22Rv1 (cell line): ENCODE results near the gene RPN2.

Experiments used
- ZFX ChIP-seq: fragments of 450-650 bp; IDR thresholded peaks from 2 replicates; pipeline ENCODE4 v1.6.1; 2017; ENCODE audit warnings: antibody characterized with exemption, borderline replicate concordance
- TF ChIP-seq, protein P1 (sequence below): fragments of 450-650 bp; IDR thresholded peaks from 2 replicates; pipeline ENCODE4 v1.5.1; 2017; ENCODE audit warnings: mild to moderate bottlenecking

DNA sequence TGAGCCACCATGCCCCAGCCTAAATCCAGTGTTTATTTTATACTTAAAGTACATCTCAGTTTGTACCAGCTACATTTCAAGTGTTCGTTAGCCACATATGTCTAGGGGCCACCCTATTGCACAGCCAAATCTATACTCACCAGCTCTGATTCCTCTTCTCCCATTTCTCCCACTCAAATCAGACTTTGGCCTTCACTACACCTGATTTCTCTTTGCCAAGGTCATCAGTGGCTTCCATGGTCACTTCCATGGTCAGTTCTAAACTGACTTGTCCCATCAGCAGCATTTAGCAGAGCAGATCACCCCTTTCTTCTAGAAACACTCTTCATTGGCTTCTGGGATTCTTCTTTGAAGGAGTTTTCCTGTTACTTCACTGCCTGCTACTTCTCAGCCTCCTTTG, 68.4 kb downstream of the RPN2 start:
- TF ChIP-seq, protein P1, sequence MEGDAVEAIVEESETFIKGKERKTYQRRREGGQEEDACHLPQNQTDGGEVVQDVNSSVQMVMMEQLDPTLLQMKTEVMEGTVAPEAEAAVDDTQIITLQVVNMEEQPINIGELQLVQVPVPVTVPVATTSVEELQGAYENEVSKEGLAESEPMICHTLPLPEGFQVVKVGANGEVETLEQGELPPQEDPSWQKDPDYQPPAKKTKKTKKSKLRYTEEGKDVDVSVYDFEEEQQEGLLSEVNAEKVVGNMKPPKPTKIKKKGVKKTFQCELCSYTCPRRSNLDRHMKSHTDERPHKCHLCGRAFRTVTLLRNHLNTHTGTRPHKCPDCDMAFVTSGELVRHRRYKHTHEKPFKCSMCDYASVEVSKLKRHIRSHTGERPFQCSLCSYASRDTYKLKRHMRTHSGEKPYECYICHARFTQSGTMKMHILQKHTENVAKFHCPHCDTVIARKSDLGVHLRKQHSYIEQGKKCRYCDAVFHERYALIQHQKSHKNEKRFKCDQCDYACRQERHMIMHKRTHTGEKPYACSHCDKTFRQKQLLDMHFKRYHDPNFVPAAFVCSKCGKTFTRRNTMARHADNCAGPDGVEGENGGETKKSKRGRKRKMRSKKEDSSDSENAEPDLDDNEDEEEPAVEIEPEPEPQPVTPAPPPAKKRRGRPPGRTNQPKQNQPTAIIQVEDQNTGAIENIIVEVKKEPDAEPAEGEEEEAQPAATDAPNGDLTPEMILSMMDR, result no peak
- TF ChIP-seq ZFX, result no peak
